ENCODE results near the gene CREG1.
"Not testable (repeated sequence)": the region's sequence is repeated elsewhere in the genome, so short reads cannot be mapped to it uniquely, and the experiment has no call there.

DNA sequence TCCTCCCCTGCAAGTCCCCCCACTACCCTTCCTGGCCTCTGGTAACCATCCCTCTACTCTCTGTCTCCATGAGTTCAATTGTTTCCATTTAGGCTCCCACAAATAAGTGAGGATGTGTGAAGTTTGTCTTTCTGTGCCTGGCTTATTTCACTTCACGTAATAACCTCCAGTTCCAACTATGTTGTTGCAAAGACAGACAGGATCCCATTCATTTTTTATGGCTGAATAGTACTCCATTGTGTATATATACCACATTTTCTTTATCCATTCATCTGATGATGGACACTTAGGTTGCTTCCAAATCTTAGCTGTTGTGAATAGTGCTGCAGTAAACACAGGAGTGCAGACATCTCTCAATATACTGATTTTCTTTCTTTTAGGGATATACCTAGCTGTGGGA, 1.5 kb upstream of the CREG1 start:
- TF ChIP-seq, protein P1, sequence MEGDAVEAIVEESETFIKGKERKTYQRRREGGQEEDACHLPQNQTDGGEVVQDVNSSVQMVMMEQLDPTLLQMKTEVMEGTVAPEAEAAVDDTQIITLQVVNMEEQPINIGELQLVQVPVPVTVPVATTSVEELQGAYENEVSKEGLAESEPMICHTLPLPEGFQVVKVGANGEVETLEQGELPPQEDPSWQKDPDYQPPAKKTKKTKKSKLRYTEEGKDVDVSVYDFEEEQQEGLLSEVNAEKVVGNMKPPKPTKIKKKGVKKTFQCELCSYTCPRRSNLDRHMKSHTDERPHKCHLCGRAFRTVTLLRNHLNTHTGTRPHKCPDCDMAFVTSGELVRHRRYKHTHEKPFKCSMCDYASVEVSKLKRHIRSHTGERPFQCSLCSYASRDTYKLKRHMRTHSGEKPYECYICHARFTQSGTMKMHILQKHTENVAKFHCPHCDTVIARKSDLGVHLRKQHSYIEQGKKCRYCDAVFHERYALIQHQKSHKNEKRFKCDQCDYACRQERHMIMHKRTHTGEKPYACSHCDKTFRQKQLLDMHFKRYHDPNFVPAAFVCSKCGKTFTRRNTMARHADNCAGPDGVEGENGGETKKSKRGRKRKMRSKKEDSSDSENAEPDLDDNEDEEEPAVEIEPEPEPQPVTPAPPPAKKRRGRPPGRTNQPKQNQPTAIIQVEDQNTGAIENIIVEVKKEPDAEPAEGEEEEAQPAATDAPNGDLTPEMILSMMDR (IDR thresholded peaks at IDR 0.05; ENCODE audit: low read depth, low read length, missing input control), result not testable (repeated sequence)
- not testable (repeated sequence) for TF ChIP-seq HNF4G (IDR thresholded peaks at IDR 0.05); RAD21 (IDR thresholded peaks at IDR 0.05); GABPA (IDR thresholded peaks at IDR 0.05 in 1 of 2, conservative IDR thresholded peaks at IDR 0.05 in 1 of 2); SP1 (IDR thresholded peaks at IDR 0.05); EGR1 (IDR thresholded peaks at IDR 0.05; ENCODE audit: low read depth in 2 of 2); TAF1 (conservative IDR thresholded peaks at IDR 0.05); YY1 (IDR thresholded peaks at IDR 0.05); RXRA (IDR thresholded peaks at IDR 0.05)
- TF ChIP-seq, protein P2, sequence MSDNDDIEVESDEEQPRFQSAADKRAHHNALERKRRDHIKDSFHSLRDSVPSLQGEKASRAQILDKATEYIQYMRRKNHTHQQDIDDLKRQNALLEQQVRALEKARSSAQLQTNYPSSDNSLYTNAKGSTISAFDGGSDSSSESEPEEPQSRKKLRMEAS (IDR thresholded peaks at IDR 0.05), result not testable (repeated sequence)
- TF ChIP-seq, protein P3, sequence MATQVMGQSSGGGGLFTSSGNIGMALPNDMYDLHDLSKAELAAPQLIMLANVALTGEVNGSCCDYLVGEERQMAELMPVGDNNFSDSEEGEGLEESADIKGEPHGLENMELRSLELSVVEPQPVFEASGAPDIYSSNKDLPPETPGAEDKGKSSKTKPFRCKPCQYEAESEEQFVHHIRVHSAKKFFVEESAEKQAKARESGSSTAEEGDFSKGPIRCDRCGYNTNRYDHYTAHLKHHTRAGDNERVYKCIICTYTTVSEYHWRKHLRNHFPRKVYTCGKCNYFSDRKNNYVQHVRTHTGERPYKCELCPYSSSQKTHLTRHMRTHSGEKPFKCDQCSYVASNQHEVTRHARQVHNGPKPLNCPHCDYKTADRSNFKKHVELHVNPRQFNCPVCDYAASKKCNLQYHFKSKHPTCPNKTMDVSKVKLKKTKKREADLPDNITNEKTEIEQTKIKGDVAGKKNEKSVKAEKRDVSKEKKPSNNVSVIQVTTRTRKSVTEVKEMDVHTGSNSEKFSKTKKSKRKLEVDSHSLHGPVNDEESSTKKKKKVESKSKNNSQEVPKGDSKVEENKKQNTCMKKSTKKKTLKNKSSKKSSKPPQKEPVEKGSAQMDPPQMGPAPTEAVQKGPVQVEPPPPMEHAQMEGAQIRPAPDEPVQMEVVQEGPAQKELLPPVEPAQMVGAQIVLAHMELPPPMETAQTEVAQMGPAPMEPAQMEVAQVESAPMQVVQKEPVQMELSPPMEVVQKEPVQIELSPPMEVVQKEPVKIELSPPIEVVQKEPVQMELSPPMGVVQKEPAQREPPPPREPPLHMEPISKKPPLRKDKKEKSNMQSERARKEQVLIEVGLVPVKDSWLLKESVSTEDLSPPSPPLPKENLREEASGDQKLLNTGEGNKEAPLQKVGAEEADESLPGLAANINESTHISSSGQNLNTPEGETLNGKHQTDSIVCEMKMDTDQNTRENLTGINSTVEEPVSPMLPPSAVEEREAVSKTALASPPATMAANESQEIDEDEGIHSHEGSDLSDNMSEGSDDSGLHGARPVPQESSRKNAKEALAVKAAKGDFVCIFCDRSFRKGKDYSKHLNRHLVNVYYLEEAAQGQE (IDR thresholded peaks at IDR 0.05), result not testable (repeated sequence)

Data from liver (tissue), 3 donors.